GM12873 (cell line): Measurements from ENCODE around the gene MTHFD2L.

Experiments used
- CTCF ChIP-seq: IDR thresholded peaks from 2 replicates; pipeline ENCODE4 v1.5.1; 2012; ENCODE audit warnings: low read depth, mild to moderate bottlenecking, moderate library complexity, low read length, control low read depth; ENCODE audit not compliant: insufficient read depth; ENCODE audit errors: missing control alignments

MTHFD2L gene

DNA sequence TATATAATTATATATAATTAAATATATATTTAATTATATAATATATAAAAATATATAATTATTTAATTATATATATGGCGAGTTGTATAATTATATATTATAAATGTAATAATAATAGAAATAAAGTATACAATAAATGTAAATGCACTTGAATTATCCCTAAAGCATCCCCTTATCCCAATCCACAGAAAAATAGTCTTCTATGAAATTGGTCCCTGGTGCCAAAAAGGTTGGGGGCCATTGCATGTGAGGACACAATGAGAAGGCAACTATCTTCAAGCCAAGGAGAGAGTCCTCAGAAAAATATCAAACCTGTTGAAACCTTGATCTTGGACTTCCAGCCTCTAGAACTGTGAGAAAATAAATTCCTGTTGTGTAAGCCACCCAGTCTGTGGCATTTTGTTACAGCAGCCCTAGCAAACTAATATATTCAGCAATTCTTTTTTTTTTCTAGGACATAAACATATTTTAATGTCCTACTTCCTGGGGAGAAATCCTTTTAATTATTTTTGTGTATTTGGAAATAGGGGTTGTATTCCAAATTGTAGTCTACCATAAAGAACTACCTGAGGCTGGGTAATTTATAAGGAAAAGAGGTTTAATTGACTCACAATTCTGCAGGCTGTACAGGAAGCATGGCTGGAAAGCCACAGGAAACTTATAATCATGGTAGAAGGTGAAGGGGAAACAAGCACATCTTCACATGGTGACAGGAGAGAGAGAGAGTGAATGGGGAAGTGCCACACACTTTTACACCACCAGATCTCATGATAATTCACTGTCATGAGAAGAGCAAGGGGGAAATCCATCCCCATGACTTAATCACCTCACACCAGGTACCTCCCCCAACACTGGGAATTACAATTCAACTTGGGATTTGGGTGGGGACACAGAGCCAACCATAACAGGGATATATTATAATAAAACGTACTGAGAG is 36.0 kb upstream of the MTHFD2L start:
- TF ChIP-seq CTCF, result no peak

GRCh38 chr4:74123065-74123728 is 34.7 kb upstream of the MTHFD2L start:
- no peak for TF ChIP-seq CTCF

DNA sequence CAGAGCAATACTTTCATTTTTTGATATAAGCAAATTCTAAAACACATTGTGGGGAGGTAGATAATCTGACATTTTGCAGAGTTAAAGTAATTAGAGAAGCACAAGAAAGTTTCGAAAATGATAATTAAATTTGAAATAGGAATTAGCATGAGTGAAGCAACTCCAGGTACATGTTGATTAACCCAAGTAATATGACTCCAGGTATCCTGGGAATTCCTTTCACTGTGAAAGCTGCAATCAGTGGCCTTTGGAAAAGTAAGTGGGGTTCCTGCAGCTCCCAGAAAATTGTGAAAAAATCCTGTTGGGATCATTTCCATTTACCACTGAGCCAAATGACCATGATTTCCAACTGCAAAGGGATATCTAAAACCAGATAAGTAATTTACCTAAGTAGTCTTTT is 32.9 kb upstream of the MTHFD2L start:
- no peak for TF ChIP-seq CTCF

DNA sequence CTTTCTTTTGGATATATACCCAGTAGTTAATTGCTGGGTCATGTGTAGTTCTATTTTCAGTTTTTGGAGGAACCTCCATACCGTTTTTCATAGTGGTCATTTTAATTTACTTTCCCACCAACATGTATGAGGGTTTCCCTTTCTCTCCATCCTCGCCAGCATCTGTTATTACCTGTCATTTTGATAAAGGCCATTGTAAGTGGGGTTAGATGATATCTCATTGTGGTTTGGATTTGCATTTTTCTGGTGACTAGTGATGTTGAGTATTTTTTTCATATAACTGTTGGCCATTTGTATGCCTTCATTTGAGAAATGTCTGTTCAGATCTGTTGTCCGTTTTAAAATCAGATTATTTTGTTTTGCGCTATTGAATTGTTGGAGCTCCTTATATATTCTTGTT is 30.2 kb upstream of the MTHFD2L start:
- TF ChIP-seq CTCF, result no peak

- TF ChIP-seq CTCF, result no peak
These were observed 25.0 kb upstream of the MTHFD2L start for GRCh38 chr4:74132944-74133343.

- TF ChIP-seq CTCF, result peak; percentile 73
These were observed 24.0 kb upstream of the MTHFD2L start for GRCh38 chr4:74133786-74134499.

DNA sequence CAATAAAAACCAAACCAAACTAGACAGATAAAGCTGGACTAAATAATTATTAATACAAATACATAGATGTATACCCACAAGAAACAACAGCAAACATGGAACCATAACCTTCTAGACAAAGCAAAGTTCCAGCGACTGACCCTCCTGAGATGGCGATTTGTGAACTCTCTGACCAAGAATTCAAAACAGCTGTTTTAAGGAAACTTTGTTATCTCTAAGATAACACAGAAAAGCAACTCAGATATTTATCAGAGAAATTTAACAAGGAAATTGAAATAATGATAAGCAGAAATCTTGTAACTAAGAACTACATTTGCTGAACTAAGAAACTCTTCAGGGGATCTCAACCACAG is 23.4 kb upstream of the MTHFD2L start:
- no peak for TF ChIP-seq CTCF
